HG02884 (cell line): ENCODE data around the gene MROH2A.
"Not testable (repeated sequence)": the region's sequence is repeated elsewhere in the genome, so short reads cannot be mapped to it uniquely, and the experiment has no call there.

Experiments
- ATAC-seq: cut with Tn5 transposase; IDR thresholded peaks from one replicate; pipeline ENCODE4 v1.9.1; 2021; ENCODE audit warnings: mild to moderate bottlenecking, moderate library complexity; ENCODE audit not compliant: unreplicated experiment

MROH2A gene

GRCh38 chr2:233778030-233778429 is at the start of gene MROH2A:
Gene MROH2A (plus strand): TSS chr2:233778330. CDS start chr2:233779359, 1,029 bp downstream.
- no peak for ATAC-seq

DNA sequence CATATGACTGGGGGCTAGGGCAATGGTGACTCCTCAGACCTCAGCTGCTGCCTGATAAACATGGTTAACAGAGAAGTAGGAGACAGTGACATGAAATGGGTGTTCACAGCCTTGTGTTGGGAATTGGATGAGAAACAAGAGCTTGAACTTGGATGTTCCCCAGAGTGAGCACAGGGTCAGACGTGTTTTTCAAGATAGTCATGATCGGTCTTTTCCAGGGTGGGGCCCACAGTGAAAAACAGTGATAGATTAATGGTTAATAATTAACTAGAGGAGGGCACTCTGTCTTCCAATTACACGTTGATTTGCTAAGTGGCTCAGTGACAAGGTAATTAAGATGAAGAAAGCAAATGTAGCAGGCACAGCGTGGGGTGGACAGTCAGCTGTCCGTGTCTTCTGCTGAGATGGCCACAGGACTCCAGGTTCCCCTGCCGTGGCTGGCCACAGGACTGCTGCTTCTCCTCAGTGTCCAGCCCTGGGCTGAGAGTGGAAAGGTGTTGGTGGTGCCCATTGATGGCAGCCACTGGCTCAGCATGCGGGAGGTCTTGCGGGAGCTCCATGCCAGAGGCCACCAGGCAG is 49.3 kb upstream of the MROH2A start, which contains the start of gene UGT1A3:
UGT1A3 (plus strand) TSS at position 320 of the 579 bp plus-strand sequence; CDS start at position 405, 85 bp downstream.
- ATAC-seq, result no peak

DNA sequence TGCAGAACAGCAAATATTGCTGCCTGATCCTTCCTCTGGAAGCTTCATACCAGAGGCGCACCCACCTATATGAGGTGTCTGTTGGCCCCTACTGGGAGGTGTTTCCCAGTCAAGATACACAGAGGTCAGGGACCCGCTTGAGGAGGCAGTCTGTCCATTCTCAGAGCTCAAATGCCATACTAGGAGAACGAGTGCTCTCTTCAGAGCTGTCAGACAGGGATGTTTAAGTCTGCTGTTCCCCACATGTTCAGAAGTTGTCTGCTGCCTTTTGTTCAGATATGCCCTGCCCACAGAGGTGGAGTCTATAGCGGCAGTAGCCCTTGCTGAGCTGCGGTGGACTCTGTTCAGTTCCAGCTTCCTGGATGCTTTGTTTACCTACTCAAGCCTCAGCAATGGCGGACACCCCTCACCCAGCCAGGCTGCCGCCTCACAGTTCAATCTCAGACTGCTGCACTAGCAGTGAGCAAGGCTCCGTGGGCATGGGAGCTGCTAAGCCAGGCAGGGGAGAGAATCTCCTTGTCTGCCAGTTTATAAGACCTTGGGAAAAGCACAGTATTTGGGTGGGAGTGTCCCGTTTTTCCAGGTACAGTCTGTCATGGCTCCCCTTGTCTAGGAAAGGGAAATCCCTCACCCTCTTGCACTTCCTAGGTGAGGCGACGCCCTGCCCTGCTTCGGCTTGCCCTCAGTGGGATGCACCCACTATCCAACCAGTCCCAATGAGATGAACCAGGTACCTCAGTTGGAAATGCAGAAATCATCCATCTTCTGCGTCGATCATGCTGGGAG is 41.1 kb upstream of the MROH2A start:
- not testable (repeated sequence) for ATAC-seq

DNA sequence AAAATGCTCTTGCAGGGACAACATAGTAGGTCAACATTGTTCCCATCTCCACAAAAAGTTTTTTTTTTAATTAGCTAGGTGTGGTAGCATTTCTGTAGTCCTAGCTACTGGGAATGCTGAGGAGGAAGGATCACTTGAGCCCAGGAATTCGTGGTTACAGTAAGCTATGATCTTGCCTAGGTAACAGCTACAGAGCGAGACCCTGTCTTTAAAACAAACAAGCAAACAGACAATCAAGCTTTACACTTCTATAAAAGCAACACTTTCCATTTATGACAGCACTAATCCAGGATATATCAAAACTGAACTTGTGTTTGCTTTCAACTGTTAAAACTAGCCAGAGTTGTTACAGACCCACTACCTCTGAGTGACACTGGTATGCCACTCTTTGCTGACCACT is 37.3 kb upstream of the MROH2A start:
- ATAC-seq, result no peak

GRCh38 chr2:233743464-233744259 is 34.5 kb upstream of the MROH2A start:
- no peak for ATAC-seq

- ATAC-seq, result no peak
These were observed 32.9 kb upstream of the MROH2A start for GRCh38 chr2:233745073-233745755.

- not testable (repeated sequence) for ATAC-seq
These were observed 32.3 kb upstream of the MROH2A start for GRCh38 chr2:233745838-233746237.

GRCh38 chr2:233746475-233747282 is 31.5 kb upstream of the MROH2A start:
- no peak for ATAC-seq

GRCh38 chr2:233747283-233747544 is 30.9 kb upstream of the MROH2A start:
- no peak for ATAC-seq

- ATAC-seq, result not testable (repeated sequence)
These were observed 27.4 kb upstream of the MROH2A start for GRCh38 chr2:233750689-233751088.

DNA sequence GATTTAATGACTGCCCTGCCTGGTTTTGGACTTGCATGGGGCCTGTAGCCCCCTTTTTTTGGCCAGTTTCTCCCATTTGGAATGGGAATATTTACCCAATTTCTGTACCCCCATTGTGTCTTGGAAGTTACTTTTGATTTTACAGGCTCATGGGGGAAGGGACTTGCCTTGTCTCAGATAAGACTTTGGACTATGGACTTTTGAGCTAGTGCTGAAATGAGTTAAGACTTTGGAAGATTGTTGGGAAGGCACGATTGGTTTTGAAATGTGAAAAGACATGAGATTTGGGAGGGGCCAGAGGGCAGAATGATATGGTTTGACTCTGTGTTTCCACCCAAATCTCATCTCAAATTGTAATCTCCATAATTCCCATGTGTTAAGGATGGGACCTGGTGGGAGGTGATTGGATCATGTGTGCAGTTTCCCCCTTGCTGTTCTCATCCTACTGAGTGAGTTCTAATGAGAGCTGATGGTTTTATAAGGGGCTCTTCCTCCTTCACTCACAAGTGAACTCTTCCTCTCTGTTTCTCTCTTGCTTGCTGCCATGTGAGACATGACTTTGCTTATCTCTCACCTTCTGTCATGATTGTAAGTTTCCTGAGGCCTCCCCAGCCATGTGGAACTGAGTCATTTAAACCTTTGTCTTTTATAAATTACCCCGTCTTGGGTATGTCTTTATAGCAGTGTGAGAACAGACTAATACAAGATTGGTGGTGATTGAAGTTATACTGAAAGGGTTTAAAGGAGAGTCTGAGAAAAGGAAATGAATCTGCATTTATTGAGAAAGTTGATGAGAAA is 26.7 kb upstream of the MROH2A start:
- ATAC-seq, result not testable (repeated sequence)

DNA sequence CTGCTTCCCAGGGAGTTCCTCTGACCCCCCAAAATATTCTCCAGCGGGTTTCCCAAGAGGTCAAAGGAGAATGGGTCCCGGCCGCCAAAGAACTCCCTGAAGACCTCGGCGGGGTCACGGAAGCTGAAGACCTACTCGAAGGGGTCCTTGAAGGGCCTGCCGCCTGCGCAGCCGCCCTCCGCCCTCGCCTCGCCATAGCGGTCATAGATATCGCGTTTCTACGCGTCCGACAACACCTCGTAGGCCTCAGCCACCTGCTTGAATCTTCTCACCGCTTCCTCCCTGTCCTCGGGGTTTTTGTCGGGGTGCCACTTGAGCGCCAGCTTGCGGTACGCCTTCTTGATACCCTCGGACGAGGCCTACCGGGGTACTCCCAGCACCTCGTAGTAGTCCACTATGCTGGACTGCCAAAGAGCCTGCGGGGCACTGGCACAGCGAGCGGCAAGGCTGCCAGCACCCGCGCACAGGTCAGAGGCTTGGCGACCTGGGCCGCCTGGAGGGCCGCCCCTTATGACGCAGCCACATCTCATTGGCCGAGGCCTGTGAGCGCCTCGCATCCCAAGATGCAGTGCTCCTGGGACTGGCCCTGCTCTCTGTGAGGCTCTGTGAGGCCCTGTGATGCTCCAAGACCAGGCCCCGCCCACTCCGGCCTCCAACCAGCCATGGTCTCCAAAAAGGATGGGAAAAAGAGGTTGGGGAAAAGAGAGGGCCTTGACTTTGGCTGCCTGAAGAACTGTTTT is 23.1 kb upstream of the MROH2A start:
- ATAC-seq, result no peak

DNA sequence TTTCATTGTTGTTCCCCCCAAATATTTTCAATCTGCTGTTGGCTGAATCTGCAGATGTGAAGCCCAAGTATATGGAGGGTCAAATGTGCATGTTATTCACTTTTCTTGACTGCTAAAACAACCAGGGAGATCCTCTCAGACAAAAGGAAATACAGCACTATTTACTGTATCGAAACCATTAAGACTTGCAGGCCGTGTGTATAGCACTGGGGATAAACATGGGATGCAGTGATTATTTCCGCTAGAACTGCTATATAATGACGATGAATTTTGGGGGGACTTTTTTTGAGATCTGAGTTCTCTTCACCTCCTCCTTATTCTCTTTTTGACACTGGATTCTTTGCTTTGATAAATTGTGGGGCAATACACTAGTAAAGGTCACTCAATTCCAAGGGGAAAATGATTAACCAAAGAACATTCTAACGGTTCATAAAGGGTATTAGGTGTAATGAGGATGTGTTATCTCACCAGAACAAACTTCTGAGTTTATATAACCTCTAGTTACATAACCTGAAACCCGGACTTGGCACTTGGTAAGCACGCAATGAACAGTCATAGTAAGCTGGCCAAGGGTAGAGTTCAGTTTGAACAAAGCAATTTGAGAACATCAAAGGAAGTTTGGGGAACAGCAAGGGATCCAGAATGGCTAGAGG is 21.6 kb upstream of the MROH2A start:
- no peak for ATAC-seq

DNA sequence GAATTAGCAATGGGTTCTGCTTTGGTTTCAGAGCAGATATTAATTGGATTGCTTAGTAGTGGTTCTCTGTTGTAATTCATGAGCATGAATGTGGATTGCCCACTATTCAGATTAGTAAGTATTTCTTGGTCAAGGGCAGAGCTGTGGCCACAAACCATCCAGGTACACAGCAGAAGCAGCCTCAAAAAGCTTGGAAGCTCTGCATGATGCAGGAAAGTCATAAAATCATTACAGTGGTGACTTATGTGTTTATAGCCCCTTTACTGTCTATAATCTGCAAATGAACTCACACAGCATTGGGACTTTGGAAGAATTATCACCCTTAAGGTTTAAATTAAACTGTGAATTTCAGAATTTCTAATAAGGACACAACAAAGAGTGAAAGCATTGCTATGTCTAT is 20.0 kb upstream of the MROH2A start:
- ATAC-seq, result no peak

GRCh38 chr2:233758849-233759248 is 19.3 kb upstream of the MROH2A start:
- no peak for ATAC-seq

DNA sequence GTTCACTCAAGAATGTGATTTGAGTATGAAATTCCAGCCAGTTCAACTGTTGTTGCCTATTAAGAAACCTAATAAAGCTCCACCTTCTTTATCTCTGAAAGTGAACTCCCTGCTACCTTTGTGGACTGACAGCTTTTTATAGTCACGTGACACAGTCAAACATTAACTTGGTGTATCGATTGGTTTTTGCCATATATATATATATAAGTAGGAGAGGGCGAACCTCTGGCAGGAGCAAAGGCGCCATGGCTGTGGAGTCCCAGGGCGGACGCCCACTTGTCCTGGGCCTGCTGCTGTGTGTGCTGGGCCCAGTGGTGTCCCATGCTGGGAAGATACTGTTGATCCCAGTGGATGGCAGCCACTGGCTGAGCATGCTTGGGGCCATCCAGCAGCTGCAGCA is 18.1 kb upstream of the MROH2A start, which contains the start of gene UGT1A1:
UGT1A1 (plus strand) TSS at position 228 of the 400 bp plus-strand sequence; CDS start at position 246, 18 bp downstream.
- ATAC-seq, result no peak

DNA sequence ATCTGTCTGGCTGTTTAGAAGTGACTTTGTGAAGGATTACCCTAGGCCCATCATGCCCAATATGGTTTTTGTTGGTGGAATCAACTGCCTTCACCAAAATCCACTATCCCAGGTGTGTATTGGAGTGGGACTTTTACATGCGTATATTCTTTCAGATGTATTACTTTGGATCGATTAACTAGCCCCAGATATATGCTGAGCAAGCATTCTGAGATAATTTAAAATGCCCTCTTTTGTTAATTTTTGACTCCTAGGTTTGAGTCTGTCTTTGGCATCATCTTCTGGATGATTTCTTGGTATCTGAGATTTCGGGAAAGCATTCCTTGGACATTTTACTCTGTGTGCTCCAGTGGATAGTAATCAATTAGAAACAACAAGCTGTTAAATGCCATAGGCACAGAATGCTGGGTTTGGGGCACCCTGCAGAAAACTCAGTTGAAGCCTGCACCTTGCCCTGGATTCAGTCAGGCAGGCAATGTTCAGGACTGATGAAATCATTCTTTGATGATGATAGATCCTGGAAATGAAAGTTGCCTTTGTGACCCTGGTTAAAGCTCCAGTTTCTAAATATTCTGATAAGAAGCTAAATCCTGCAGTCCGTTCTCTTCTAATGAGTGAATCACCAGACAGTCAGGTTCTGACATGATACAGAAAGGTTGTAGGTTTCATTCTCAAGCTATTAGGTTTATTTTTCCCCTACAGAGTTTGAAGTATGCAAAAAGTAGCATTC is 16.9 kb upstream of the MROH2A start:
- no peak for ATAC-seq

GRCh38 chr2:233764264-233764663 is 13.9 kb upstream of the MROH2A start:
- no peak for ATAC-seq
